ENCODE data around the gene HSPA9.

HSPA9 gene

DNA sequence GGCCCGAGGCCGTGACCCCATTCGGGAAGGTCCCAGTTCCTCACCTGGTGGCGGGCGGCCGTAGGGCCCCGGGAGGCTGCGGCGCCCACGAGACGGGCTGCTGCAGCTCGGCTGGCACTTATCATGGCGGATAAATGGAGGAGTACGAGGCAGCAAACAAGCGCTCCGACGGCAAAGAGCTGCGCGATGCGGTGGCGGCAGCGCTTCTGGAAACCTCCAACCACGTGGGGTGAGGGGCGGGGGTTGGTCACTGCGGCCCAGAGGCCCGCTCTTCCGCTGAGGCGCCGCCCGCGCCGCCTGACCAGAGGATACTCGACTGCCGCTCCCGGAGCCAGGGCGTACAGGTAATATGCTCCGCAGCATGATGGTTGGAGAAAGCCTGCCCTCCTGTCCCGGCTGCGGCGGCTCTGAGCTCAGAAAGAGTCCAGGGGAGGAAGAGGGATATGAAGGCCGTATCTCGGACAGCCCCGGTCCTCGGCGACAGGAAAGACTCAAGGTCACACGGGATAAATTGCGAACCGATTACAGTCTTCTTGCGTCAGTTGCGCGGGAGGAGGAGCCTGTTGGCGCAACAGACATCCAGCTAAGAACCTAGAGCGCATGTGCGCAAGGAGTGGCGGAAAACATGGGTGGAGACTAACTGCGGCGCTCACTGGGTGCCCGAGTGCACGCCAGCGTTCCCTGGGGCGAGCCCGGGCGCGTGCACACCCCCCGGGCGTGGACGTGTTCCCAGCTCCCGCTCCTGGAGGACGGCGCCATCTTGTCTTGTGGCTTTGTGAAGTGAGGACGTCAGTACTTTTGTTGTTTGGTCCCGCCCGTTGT, at the start of gene HSPA9:
Gene HSPA9 (minus strand): TSS at position 208 of the 822 bp plus-strand sequence. CDS start 83 bp downstream, at position 125.
- Mint-ChIP-seq H3K4me1 (peaks cover 20% of the 10 kb centered on the region), H3K27ac (ENCODE audit: low read depth) (peak within 1 kb of the TSS; percentile 100), H3K4me3 (peak within 1 kb of the TSS; percentile 99), H3K36me3 (ENCODE audit: insufficient read depth) (peaks cover 50% of the 10 kb centered on the region), H3K27me3 (no peaks in the 10 kb centered on the region), H3K9me3 (no peaks in the 10 kb centered on the region)
- peak; percentile 91 for ATAC-seq (replicated peaks; ENCODE audit: extremely low read depth, poor library complexity, severe bottlenecking)
- DNase-seq (ENCODE audit: low spot score in 2 of 2) = peak; percentile 96 to 97

DNA sequence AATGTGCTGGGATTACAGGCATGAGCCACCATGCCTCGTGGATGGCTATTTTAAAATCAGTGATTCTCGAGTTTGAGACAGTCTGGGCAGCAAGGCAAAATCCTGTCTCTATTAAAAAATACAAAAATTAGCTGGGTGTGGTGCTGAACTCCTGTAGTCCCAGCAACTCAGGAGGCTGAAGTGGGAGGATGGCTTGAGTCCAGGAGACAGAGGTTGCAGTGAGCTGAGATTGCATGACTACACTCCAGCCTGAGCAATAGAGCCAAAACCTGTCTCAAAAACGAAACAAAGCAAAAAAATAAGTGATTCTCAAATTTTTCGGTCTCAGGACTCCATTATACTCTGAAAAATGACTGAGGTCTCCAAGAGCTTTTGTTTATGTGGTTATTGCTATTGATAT, 47.9 kb upstream of the HSPA9 start:
- ATAC-seq (replicated peaks; ENCODE audit: extremely low read depth, poor library complexity, severe bottlenecking) (no peak), DNase-seq (ENCODE audit: low spot score in 2 of 2) (no peak)
- H3K27me3 Mint-ChIP-seq = peaks cover 57% of the 10 kb centered on the region
- no peaks in the 10 kb centered on the region for H3K4me1 Mint-ChIP-seq
- H3K27ac Mint-ChIP-seq (ENCODE audit: low read depth) = no peak overlapping the region
- H3K4me3 Mint-ChIP-seq = no peak overlapping the region
- no peaks in the 10 kb centered on the region for H3K9me3 Mint-ChIP-seq
- no peaks in the 10 kb centered on the region for H3K36me3 Mint-ChIP-seq (ENCODE audit: insufficient read depth)

DNA sequence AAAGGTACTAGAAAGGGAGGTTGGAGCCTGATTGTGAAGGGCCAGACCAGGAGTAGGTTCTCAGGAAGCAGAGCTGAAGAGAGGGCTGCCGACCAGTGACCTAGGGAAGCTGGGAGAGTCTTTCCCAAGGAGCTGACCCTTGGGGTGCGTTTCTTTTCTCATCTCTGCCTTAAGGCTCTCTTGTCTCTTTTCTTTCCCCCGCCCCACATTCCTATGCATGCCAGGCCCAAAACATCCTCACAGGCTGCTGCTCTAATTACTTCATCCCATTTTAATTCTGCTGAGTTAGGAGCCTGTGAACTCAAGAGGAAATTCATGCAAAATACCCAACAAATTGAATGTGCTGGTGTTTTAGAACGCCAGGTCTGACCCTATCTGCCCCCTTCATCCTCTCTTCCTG, 46.9 kb upstream of the HSPA9 start:
- H3K36me3 Mint-ChIP-seq (ENCODE audit: insufficient read depth) = no peaks in the 10 kb centered on the region
- no peaks in the 10 kb centered on the region for H3K4me1 Mint-ChIP-seq
- no peak for ATAC-seq (replicated peaks; ENCODE audit: extremely low read depth, poor library complexity, severe bottlenecking)
- DNase-seq (ENCODE audit: low spot score in 2 of 2) = no peak
- no peaks in the 10 kb centered on the region for H3K9me3 Mint-ChIP-seq
- H3K4me3 Mint-ChIP-seq = no peak overlapping the region
- no peak overlapping the region for H3K27ac Mint-ChIP-seq (ENCODE audit: low read depth)
- peaks cover 48% of the 10 kb centered on the region for H3K27me3 Mint-ChIP-seq

DNA sequence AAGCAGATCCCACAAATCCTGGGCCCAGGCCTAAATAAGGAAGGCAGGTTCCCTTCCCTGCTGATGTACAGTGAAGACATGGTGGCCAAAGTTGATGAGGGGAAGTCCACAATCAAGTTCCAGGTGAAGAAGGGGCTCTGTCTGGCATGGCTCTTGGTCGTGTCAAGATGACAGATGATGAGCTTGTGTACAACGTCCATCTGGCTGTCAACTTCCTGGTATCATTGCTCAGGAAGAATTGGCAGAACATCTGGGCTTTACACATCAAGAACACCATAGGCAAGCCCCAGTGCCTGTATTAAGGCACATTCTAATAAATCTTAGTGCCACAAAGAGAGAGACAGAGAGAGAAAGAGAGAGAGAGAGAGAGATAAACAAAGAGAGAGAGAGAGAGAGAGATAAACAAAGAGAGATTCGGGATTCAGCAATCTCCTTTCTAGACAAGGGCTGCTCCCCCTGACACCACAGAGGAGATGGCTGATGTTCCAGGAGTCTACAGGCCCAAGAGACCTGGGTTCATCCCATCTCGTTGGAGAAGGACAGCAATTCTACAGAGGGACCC, 45.5 kb upstream of the HSPA9 start:
- H3K36me3 Mint-ChIP-seq (ENCODE audit: insufficient read depth) = no peaks in the 10 kb centered on the region
- peaks cover 38% of the 10 kb centered on the region for H3K27me3 Mint-ChIP-seq
- no peaks in the 10 kb centered on the region for H3K4me1 Mint-ChIP-seq
- DNase-seq (ENCODE audit: low spot score in 2 of 2) (no peak), ATAC-seq (replicated peaks; ENCODE audit: extremely low read depth, poor library complexity, severe bottlenecking) (no peak)
- H3K27ac Mint-ChIP-seq (ENCODE audit: low read depth) = no peak overlapping the region
- no peak overlapping the region for H3K4me3 Mint-ChIP-seq
- no peaks in the 10 kb centered on the region for H3K9me3 Mint-ChIP-seq

DNA sequence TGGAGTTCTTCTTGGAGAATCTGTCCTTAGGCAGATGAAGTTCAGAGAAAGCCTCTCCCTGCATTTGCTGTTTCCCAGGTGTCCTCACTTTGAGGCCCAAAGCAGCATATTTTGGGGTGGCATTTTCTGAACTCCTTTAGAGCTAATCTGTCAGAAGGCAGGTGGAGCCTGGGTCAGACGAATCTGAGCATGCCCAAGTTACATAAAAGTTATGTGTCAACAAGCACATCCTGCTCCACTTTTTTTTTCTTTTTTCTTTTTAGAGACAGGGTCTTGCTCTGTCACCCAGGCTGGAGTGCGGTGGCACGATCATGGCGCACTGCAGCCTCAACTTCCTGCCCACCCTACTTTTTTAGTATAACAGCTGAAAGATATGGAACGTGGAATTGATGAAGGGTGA, 41.3 kb upstream of the HSPA9 start:
- peaks cover 1% of the 10 kb centered on the region for H3K4me1 Mint-ChIP-seq
- ATAC-seq (replicated peaks; ENCODE audit: extremely low read depth, poor library complexity, severe bottlenecking) (no peak), DNase-seq (ENCODE audit: low spot score in 2 of 2) (no peak)
- H3K9me3 Mint-ChIP-seq = no peaks in the 10 kb centered on the region
- H3K4me3 Mint-ChIP-seq = no peak overlapping the region
- peaks cover 63% of the 10 kb centered on the region for H3K27me3 Mint-ChIP-seq
- H3K36me3 Mint-ChIP-seq (ENCODE audit: insufficient read depth) = peaks cover 1% of the 10 kb centered on the region
- no peak overlapping the region for H3K27ac Mint-ChIP-seq (ENCODE audit: low read depth)

DNA sequence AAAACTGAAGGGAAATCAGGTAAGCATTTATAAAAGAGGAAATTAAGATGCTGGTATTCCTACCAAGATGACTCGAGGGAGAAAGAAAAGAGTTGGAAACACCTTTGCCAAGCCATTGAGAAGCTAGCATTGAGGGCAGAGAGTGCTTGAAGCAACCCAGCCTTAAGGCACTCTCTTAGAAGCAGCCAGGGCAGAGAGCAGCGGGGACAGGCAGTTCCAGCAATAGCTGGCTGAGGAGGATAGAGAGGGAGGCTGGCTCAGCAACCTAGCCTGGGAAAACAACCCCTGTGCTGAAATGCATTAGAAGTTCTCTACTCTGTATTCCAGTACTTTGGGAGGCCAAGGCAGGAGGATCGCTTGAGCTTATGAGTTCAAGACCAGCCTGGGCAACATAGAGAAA, 40.3 kb upstream of the HSPA9 start:
- no peak overlapping the region for H3K4me3 Mint-ChIP-seq
- H3K27me3 Mint-ChIP-seq = peaks cover 63% of the 10 kb centered on the region
- H3K27ac Mint-ChIP-seq (ENCODE audit: low read depth) = no peak overlapping the region
- peaks cover 9% of the 10 kb centered on the region for H3K4me1 Mint-ChIP-seq
- peaks cover 1% of the 10 kb centered on the region for H3K36me3 Mint-ChIP-seq (ENCODE audit: insufficient read depth)
- H3K9me3 Mint-ChIP-seq = no peaks in the 10 kb centered on the region
- ATAC-seq (replicated peaks; ENCODE audit: extremely low read depth, poor library complexity, severe bottlenecking) = no peak
- no peak for DNase-seq (ENCODE audit: low spot score in 2 of 2)

DNA sequence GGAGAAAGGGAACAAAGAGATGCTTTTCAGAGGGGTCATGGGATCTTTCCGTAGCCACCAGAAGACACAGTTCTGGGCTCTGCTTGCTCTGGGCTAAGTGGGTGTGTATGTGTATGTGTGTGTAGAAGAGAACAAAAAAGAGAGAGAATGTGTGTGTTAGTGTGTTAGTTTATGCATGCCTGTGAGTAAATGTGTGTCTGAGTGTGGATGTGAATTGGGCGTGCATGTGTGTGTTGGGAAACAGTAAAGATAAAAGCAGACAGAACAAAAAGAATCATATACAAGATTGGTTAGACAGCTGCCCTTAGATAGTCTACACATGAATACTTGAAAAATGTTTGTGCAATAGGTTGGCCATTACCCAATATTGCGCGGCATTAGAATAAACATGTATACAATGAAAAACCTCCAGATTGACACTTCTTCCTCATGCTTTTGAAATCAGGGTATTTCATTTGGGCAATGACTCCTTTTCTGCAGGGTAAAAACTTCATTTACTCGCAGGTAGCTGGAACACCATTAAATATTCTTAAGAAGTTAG, 36.5 kb upstream of the HSPA9 start:
- Mint-ChIP-seq H3K4me3 (no peak overlapping the region), H3K4me1 (peaks cover 9% of the 10 kb centered on the region), H3K9me3 (no peaks in the 10 kb centered on the region), H3K36me3 (ENCODE audit: insufficient read depth) (peaks cover 1% of the 10 kb centered on the region), H3K27me3 (peaks cover 56% of the 10 kb centered on the region), H3K27ac (ENCODE audit: low read depth) (no peak overlapping the region)
- ATAC-seq (replicated peaks; ENCODE audit: extremely low read depth, poor library complexity, severe bottlenecking) (no peak), DNase-seq (ENCODE audit: low spot score in 2 of 2) (no peak)

DNA sequence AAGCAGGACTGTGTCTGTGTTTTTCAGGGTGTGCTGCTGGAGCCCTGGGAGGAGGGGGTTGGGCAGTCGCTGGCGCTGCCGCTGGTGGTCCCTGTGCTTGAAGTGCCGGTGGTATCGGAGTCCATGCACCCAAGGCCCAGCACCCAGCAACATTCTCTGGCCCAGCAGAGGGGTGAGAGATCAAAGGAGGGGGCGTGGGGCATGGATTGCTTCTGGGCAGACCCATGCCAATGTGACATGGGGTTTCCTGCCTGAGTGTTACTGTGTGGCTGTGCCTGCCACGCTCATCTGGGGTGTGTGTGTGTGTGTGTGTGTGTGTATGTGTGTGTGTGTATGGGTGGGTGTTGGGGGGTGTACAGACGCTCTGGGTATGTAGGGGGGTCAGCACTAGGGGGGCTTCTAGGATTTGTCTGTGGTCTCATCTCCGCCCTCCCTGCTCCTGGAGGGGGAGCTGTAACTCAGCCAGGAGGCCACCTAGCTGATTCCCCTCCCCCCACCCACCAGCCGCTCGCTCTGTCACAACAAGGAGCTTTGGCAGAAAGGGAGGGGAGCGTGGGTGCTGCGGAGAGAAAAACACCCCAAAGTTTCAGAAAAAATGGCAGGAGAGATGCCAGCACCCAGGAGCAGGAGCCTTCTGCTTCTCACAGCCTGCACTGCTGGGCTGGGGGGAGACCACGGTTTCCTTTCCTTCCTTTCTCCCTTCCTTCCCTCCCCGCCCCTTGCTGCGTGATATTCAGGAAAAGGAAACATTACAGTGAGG, 35.9 kb upstream of the HSPA9 start:
- ATAC-seq (replicated peaks; ENCODE audit: extremely low read depth, poor library complexity, severe bottlenecking) (no peak), DNase-seq (ENCODE audit: low spot score in 2 of 2) (no peak)
- Mint-ChIP-seq H3K4me3 (peak overlapping the region; percentile 16), H3K27me3 (peaks cover 59% of the 10 kb centered on the region), H3K4me1 (peaks cover 9% of the 10 kb centered on the region), H3K36me3 (ENCODE audit: insufficient read depth) (peaks cover 1% of the 10 kb centered on the region), H3K9me3 (no peaks in the 10 kb centered on the region), H3K27ac (ENCODE audit: low read depth) (no peak overlapping the region)

DNA sequence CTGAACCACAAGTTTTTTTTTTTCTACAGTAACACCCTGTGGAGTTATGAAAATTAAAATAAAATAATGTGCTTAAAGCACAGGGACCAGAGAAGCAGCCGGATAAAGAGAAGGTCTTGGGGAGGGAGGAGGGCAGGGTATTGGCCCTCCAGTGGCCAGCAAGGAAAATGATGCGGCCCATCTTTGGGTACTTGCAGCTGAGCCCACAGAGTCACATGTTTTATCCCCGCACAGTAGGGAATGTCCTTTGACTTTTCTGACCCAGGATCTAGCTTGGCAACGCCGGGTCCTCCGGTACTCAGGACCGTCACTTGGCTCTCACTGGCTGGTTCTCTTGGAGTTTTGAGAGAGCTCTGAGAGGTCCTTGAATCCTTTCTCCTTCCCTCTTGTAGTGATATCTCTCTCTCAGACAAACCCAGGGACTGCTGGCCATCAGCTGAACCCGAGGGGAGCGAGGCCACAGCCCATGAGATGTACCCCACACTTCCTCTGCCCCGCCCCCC, 35.3 kb upstream of the HSPA9 start:
- Mint-ChIP-seq H3K4me1 (peaks cover 9% of the 10 kb centered on the region), H3K36me3 (ENCODE audit: insufficient read depth) (peaks cover 1% of the 10 kb centered on the region), H3K27me3 (peaks cover 62% of the 10 kb centered on the region), H3K27ac (ENCODE audit: low read depth) (no peak overlapping the region), H3K4me3 (no peak overlapping the region), H3K9me3 (no peaks in the 10 kb centered on the region)
- DNase-seq (ENCODE audit: low spot score in 2 of 2) (no peak), ATAC-seq (replicated peaks; ENCODE audit: extremely low read depth, poor library complexity, severe bottlenecking) (no peak)

DNA sequence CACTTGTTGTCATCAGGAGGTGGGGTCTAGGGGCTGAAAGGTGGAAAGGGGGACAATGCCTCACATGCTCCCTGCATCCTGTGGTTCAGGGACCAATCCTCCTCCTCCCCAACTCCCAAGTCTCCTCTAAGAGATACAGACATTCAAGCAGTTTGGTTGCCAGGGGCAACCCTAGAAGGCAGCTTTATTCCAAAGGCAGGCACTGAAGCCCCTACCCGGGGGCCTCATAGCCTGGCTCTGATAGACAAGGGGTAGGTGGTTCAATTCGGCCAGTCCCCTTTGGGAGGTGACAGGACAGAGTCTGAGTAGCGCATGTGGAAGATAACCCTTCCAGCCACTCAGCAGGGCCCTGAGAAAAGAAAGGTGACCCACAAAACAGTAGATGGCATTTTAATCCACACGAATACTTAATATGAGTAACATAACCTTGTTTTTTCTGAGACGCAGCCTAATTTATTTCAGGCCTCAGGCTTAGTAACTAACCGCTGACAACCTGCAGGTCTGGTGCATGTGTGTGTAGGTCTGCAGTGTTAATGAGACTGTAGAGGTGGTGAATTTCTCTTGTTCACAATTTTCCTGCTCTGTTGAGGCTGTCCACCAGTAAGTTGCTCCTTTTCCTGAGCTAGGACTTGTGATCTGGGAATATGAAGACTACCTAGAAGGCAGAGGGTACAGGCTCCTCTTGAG, 31.3 kb upstream of the HSPA9 start:
- DNase-seq (ENCODE audit: low spot score in 2 of 2) (no peak), ATAC-seq (replicated peaks; ENCODE audit: extremely low read depth, poor library complexity, severe bottlenecking) (no peak)
- peaks cover 8% of the 10 kb centered on the region for H3K4me1 Mint-ChIP-seq
- no peak overlapping the region for H3K27ac Mint-ChIP-seq (ENCODE audit: low read depth)
- H3K4me3 Mint-ChIP-seq = no peak overlapping the region
- no peaks in the 10 kb centered on the region for H3K36me3 Mint-ChIP-seq (ENCODE audit: insufficient read depth)
- H3K9me3 Mint-ChIP-seq = no peaks in the 10 kb centered on the region
- peaks cover 60% of the 10 kb centered on the region for H3K27me3 Mint-ChIP-seq

DNA sequence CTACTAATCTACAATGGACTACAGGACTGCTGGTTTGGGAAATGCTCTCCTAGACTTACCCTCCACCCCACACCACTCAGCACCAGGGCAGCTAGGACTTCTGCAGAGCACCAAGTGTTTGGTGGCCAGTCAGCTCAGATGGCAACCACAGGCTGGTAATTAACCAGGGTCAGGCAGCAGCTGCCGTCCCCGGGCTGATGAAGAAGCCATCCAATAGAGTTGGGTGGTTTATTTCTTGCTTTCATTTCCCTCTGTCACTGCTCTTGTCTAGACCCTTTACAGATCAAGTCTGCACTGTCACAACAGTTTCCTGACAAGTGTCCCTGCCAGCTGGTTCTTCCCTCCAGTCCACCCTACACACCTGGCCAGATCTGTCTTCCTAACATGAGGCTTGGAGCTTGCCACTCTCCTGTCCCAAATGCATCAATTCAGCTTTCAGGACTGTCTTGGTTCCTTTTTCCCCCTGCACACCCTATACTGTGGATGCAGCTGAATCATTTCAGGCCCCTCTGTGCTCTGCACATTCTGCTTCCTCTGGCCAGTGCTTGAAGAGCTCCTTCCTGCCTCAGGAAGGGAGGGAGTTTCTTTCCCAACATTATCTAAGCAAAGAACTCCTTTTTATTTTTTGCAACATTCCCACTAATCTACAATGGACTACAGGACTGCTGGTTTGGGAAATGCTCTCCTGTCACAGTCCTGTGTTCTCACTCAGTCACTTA, 30.2 kb upstream of the HSPA9 start:
- Mint-ChIP-seq H3K27me3 (peaks cover 60% of the 10 kb centered on the region), H3K4me3 (no peak overlapping the region), H3K4me1 (no peaks in the 10 kb centered on the region), H3K36me3 (ENCODE audit: insufficient read depth) (peaks cover 1% of the 10 kb centered on the region), H3K9me3 (no peaks in the 10 kb centered on the region), H3K27ac (ENCODE audit: low read depth) (no peak overlapping the region)
- DNase-seq (ENCODE audit: low spot score in 2 of 2) (no peak), ATAC-seq (replicated peaks; ENCODE audit: extremely low read depth, poor library complexity, severe bottlenecking) (no peak)

Data from central memory CD8-positive, alpha-beta T cell (primary cell).